RCC 7860 (cell line): ENCODE results near the gene C12orf76.
"Not testable (repeated sequence)": the region's sequence is repeated elsewhere in the genome, so short reads cannot be mapped to it uniquely, and the experiment has no call there.

Source experiments
- DNase-seq: peaks from one replicate; pipeline ENCODE4 v3.0.0-alpha.2; 2015; ENCODE audit warnings: low spot score
- FAIRE-seq: peaks from 2 replicates; lab custom pipeline; 2012; peaks lifted over from hg19 to GRCh38; lab: Jason Lieb, UNC

Gene C12orf76, protein sequence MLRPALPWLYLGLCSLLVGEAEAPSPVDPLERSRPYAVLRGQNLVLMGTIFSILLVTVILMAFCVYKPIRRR

DNA sequence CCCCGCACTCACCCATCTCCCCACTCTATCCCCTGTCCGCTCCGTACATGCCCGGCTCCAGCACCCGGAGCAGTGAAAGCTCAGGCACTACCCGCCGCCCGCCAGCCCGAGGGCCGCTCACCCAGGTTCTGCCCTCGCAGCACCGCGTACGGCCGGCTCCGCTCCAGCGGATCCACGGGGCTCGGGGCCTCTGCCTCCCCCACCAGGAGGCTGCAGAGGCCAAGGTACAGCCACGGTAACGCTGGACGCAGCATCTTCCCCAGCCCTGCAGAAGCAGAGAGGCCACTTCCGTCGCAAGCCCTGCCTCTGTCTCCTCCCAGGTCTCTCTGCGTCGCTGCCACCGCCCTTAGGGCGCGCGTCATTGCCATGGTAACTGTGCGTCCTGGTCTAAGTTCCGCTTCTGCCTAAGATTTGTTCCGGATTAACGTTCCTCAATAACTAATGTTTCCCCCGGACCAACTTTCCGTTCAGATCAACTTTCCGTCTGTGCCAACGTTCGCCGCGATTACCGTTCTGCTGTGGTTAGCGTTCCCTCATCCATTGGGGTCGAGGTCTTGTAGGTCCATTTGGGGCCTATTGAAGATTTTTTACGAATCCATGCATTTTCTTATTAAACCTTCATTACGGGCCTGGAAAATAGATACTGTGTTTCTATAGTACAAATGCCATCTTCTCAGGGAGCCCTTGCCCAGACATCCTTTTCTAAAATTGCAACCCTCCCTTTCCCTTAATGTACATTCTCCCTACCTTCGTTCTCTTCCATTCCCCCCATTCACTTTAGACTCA is at the start of gene C12orf76:
Gene C12orf76, minus strand, starts transcription at position 281 of the 786 bp plus-strand sequence. Its CDS starts 27 bp downstream, at position 254.
- FAIRE-seq (peak; percentile 79), DNase-seq (peak; percentile 92)

DNA sequence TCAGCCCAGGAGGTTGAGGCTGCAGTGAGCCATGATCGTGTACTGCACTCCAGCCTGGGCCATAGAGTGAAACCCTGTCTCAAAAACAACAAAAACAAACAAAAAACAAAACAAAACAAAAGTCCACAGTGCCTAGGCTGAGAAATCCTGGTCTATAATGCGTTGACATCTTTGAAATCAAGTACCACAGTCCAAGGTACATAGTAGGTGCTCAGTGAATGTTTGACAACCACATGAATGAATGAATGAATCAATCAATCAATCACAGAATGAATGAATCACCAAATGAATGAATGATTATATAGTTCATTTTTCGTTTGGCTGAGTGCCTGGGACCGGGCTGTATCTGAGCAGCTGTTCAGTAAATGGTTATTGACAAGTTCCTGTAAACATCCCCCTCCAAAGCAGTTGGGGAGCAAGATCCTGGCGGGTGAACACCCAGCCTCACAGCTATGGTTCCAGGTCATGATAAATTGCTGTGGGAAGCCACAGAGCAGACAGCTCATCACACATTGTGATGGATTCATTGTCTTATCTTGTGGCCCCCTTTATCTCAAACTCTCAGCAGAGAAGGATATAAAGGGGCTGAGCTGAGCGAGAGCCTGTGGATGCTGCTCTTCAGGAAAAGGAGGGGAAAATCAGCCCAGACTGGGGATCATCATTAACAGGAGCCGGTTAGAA is 45.4 kb upstream of the C12orf76 start:
- DNase-seq (no peak), FAIRE-seq (no peak)

DNA sequence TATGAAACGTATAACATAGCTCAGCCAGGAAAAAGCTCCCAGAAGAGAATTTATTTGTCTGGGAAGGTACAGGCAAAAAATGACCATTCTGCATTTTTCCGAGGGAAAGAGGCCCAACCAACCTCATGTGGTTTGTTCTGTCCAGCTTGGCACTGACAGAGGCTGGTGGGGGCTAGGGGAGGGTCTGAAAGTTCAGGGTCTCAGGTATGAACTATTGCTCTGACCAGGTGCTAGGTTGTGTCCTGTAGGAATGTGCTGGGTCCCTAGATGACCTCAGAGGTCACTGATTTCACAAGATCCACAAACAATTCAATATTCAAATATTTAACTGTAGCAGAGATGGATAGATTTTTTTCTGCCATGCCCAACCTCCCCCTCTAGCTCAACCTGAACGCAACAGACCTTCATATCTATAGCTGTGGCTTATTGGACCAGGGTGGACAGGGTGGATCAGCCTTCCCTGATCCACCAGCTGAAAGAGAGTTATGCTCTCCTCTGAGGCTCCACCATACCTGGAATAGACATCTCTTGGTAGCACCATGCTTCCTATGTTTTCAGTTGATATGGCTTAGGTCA is 42.9 kb upstream of the C12orf76 start:
- FAIRE-seq (no peak), DNase-seq (no peak)

DNA sequence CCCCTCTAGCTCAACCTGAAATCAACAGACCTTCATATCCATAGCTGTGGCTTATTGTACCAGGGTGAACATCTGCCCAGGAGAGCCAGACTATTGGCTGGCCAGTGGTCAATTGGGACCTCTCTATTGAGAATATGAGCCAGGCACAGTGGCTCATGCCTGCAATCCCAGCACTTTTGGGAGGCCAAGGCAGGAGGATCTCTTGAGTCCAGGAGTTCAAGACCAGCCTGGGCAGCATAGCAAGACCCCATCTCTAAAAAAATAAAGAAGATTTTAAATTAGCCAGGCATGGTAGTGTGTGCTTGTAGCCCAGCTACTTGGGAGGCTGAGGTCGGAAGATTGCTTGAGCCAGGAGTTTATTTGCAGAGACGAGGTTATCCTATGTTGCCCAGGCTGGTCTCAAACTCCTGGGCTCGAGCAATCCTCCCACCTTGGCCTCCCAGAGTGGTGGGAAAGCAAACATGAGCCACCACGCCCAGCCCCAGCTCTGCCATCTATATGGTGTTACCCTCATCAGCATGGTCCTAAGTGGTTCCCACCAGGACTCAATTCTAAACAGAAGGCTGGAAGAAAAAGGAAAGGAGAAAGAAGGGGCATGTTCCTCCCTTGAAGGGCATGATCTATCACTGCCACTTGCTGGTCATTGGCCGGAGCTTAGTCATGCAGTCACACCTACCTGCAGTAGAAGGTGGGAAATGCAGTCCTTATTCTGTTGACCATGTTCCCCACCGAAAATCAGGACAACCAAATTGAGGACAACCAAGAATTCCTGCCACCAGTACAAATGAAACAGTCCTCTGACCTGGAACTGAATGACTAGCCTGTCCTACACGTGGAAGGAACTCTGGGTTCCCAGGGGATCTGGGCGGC is 42.2 kb upstream of the C12orf76 start:
- DNase-seq (no peak), FAIRE-seq (no peak)

GRCh38 chr12:110088936-110089335 is 40.6 kb upstream of the C12orf76 start:
- DNase-seq = no peak

DNA sequence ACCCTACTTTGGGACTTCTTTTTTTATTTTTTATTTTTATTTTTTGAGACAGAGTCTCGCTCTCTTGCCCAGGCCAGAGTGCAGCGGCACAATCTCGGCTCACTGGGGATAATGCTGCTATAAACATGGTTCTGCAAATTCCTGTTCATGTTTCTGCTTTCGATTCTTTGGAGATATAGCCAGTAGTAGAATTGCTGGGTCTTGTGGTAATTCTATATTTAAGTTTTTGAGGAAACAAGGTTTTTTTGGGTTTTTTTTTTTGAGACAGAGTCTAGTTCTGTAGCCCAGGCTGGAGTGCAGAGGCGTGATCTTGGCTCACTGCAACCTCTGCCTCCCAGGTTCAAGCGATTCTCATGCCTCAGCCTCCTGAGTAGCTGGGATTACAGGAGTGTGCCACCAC is 39.9 kb upstream of the C12orf76 start:
- not testable (repeated sequence) for FAIRE-seq, DNase-seq

More at GRCh38 chr12:110088936-110089335, 40.6 kb upstream of the C12orf76 start:
- no peak for FAIRE-seq

DNA sequence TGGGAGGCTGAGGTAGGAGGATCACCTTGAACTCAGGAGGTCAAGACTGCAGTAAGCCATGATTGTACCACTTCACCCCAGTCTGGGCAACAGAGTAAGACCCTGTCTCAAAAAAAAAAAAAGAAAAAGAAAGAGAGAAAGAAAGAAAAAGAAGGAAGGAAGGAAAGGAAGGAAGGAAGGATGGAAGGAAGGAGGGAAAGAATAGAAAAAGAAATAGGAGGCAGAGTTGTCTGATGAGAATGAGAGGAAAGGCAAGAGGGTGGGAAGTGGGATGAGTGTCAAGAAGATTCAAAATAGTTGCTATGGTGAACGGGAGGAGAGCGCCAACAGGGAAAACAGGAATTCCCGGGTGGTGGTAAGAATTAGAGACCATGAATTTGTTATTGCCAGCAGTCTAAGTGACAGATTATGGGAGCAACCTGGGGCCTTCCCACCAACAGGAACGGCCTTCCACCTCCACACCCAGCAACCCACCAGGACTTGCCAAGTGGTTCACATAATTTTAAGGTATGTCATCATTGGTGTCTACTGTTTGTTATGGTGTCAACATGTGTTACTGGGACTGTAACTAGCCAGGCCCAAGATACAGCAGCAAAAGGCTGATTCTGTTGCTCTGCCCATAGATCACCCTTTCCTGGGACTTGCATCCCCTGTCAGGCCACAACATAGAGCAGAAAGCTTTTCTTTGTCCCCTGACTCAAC is 36.1 kb upstream of the C12orf76 start:
- FAIRE-seq = no peak
- DNase-seq = no peak

DNA sequence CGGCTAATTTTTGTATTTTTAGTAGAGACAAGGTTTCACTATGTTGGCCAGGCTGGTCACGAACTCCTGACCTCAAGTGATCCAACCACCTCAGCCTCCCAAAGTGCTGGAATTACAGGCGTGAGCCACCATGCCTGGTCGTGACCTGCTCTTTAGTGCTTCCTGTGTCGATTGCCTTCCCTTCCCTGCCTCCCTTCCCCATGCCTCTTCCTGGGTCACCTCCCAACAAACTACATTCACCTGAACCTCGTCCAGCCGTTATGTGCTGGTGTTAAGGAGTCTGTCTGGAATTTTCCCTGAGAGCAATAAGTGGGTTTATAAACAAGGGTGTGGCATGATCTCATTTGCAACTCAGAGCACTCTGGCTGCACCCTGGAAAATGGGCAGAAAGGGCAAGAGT is 32.1 kb upstream of the C12orf76 start:
- FAIRE-seq (no peak), DNase-seq (no peak)

DNA sequence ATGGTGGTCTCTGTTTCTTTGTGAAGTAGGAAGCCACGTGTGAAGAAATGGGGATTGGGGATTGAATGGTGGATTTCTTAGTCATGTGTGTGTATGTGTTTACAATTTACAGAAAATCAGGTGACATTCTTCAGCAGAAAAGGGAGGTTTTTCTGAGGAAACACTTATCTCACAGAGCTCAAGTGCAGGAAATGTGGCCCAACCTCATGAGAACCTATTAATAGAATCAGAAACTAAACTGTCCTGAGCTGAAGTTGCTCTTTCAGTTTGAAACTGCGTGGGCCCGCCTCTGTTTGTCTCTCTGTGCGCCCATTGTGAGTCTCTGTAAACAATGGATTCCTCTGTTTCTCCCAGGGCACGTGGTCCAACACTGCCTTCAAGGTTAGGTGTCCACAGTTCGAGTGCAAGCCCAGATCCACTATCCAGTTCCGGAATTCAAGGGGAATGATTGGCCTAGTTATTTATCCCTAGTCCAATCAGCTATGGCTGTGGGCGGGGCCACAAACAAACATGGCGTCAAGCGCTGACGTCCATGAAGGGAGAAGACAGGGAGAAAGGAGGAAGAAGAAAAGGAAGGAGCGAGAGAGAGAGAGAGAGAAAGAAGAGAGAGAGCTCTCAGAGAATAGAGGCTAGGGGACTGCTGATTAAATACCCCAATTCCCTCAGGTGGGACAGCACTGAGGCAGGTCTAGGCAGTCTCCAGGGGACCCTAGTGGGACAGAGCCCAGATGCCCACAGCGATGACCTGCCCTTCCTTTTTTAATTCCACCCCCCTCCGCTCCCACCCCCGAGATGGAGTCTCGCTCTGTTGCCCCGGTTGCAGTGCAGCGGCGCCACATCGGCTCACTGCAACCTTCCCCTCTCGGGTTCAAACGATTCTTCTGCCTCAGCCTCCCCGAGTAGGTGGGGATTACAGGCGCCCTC is 31.4 kb upstream of the C12orf76 start:
- DNase-seq (no peak), FAIRE-seq (no peak)

- FAIRE-seq (no peak), DNase-seq (no peak)
These were observed 29.5 kb upstream of the C12orf76 start for GRCh38 chr12:110077800-110078199.

DNA sequence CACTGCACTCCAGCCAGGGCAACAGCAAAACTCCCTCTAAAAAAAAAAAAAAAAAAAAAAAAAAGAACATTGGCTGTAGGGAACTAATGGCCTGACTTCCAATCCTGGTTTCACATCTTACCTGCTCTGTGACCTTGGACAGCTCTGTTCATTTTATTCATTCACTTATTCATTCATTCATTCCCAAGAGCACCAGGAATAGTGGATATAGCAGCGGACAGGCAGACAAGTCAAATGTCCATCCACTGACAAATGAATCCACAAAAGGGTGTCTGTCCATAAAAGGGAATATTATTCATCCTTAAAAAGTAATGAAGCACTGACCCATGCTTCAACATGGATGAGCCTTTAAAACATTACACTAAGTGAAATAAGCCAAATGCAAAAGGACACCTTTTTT is 27.6 kb upstream of the C12orf76 start:
- FAIRE-seq (no peak), DNase-seq (no peak)

- no peak for DNase-seq
- FAIRE-seq = no peak
These were observed 25.8 kb upstream of the C12orf76 start for GRCh38 chr12:110074089-110074488.

DNA sequence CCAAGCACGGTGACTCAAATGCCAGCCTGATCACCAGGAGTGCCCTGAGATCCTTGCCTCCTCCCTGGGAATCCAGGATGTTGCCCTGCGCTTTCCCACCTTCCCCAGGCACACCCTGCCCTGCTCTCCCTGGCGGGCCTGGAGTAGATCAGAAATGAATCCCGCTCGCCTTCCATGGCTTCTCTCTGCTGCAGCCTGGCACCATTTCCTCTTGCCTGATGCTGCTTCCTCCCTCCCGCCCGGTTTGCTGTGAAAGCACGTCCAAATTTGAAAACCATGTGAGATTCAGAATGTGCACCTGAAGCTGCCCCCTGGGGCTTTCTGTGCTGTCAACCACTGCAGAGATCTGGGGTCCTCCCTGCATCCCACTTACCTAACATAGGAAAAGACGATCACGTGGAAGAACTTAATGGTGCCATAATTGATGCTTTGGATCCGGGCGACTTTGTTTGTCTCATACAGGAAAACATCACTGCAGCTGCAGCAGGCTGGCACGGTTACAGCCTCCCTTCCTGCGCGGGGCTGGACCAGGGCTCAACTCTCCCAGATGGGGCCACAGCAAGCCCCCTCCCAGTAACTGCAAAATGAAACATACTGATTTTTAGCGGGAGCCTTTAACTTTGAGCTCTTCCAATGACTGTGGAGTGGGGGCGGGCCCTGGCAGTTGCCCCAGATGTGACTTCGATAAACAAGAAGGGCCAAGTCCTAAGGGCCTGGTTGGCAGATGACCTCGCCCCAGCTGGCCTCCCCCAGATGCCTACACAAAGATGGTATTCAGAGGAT is 24.9 kb upstream of the C12orf76 start:
- DNase-seq (no peak), FAIRE-seq (no peak)

DNA sequence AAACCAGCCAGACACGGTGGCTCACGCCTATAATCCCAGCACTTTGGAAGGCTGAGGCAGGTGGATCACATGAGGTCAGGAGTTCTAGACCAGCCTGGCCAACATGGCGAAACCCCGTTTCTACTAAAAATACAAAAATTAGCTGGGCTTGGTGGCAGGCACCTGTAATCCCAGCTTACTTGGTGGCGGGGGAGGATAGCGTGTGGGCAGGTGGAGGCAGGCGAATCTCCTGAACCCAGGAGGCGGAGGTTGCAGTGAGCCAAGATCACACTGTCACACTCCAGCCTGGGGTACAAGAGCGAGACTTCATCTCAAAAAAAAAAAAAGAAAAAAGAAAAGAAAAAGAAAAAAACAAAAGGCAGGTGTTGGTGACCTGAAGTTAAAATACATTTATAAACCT is 24.3 kb upstream of the C12orf76 start:
- DNase-seq, FAIRE-seq: not testable (repeated sequence)

GRCh38 chr12:110071967-110072366 is 23.6 kb upstream of the C12orf76 start:
- no peak for FAIRE-seq
- DNase-seq = no peak

GRCh38 chr12:110071504-110071903 is 23.2 kb upstream of the C12orf76 start:
- no peak for DNase-seq
- FAIRE-seq = no peak

GRCh38 chr12:110068654-110069053 is 20.3 kb upstream of the C12orf76 start:
- no peak for DNase-seq
- FAIRE-seq = no peak

DNA sequence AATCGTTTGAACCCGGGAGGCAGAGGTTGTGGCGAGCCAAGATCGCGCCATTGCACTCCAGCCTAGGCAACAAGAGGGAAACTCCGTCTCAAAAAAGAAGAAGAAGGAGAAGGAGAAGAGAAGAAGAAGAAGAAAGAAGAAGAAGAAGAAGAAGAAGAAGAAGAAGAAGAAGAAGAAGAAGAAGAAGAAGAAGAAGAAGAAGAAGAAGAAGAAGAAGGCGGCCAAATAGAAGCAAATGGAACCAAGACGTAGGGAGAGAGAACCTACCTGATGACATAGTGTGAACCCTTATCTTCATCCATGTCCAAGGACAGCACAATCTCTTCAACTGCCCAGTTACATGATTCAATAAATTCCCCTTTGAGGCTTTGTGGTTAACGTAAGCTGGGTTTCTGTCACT is 19.8 kb upstream of the C12orf76 start:
- FAIRE-seq = not testable (repeated sequence)

More for the DNA sequence above, 19.8 kb upstream of the C12orf76 start:
- not testable (repeated sequence) for DNase-seq
